HAP-1 (cell line): Measurements from ENCODE around the gene FBXW8.

Experiments
- DNase-seq, 2 experiments: peaks; one replicate each; pipeline ENCODE4 v3.0.0-alpha.2; 2016 to 2020; ENCODE audit warnings: low spot score in 2 of 2
- H3K27me3 ChIP-seq: fragments of 250-450 bp; sonication (Bioruptor Pico); 2 replicates; pipeline ENCODE4 v1.5.1; 2020; ENCODE audit warnings: low read depth, mild to moderate bottlenecking, moderate library complexity
- H3K36me3 ChIP-seq: fragments of 250-450 bp; sonication (Bioruptor Pico); replicated peaks from 2 replicates; pipeline ENCODE4 v1.5.1; 2020; ENCODE audit warnings: mild to moderate bottlenecking
- H3K4me1 ChIP-seq: fragments of 250-450 bp; sonication (Bioruptor Pico); 2 replicates; pipeline ENCODE4 v1.5.1; 2020; ENCODE audit warnings: mild to moderate bottlenecking
- H3K4me3 ChIP-seq: fragments of 250-450 bp; sonication (Bioruptor Pico); 2 replicates; pipeline ENCODE4 v1.5.1; 2020; ENCODE audit warnings: mild to moderate bottlenecking, moderate library complexity
- H3K9me3 ChIP-seq: fragments of 250-450 bp; sonication (Bioruptor Pico); 2 replicates; pipeline ENCODE4 v1.5.1; 2020; ENCODE audit warnings: mild to moderate bottlenecking, moderate library complexity
- in situ Hi-C: fragments of 300-500 bp; cut with MboI; formaldehyde crosslinking; loops from 3 replicates; pipeline ENCODE4 v1.14.3; 2020; ENCODE audit warnings: low sequenced_read_pairs, inconsistent platforms, mixed read lengths

The FBXW8 gene

DNA sequence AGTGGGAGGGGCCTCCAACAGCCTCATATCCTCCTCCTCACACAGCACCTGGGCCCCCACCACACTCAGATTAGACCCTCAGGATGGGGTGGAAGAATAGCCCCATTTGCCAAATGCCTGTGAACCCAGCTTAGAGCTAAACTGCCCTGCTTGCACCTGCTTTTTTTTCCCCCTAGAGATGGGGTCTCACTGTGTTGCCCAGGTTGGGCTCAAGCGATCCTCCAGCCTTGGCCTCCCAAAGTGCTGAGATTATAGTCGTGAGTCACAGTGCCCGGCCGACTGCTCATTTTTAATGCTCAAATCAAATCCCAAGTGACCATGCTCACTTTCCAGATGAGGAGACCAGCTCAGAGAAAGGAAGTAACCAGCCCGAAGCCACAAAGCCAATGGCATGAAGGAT is 161.4 kb downstream of the FBXW8 start:
- Histone ChIP-seq H3K27me3 (no peaks in the 10 kb centered on the region), H3K36me3 (no peaks in the 10 kb centered on the region), H3K4me3 (no peak overlapping the region), H3K4me1 (no peaks in the 10 kb centered on the region), H3K9me3 (no peaks in the 10 kb centered on the region)
- no peak for DNase-seq
- in situ Hi-C loops, result no loop called here

DNA sequence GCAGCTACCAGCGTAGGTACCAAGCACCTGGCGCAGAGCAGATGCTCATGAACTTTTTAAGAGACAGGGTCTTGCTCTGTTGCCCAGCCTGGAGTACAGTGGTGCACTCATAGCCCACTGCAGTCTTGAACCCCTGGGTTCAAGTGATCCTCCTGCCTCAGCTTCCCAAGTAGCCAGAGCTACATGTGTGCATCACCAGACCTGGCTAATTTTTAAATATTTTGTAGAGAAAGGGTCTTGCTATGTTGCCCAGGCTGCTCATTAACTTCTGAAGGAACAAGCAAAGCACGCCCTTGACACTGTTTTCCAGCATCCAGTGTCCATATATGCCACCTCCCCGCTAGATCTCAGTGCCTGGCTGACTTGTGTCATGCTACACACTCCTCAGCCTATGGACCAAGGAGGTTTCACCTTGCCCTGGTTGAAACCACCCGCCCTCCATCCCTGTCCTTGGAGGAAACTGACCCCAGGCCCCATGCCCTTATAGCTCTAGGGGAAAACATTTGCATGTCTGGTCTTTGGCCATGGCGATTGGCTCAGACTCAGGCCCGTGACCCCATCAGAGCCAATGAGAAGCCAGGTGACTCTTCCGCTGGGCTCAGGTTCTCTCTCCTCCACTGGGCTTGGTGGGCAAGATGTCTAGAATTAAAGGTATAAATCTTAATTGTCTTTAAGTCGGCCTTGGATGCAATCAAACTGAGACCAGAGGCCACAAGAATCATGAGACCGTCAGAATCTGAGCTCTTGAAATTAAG is 162.2 kb downstream of the FBXW8 start:
- Histone ChIP-seq H3K4me1 (no peaks in the 10 kb centered on the region), H3K36me3 (no peaks in the 10 kb centered on the region), H3K9me3 (no peaks in the 10 kb centered on the region), H3K4me3 (no peak overlapping the region), H3K27me3 (no peaks in the 10 kb centered on the region)
- DNase-seq, result no peak
- in situ Hi-C loops, result no loop called here

DNA sequence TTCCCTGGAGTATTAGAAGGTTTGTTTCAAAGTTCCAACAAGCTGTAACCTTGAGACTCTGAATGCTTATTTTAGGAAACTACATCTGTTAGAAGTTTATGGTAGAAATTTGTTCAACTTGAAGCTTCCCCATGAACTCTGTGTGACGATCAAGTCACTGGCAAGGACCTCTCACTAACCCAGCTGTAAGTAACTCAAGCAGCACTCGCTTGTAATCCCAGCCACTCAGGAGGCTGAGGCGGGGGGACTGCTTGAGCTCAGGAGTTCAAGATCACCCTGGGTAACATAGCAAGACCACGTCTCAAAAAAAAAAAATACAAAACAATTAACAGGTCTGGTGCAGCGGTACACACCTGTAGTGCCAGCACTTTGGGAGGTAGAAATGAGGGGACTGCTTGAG is 162.9 kb downstream of the FBXW8 start:
- no peak for DNase-seq
- Histone ChIP-seq H3K9me3 (no peaks in the 10 kb centered on the region), H3K27me3 (no peaks in the 10 kb centered on the region), H3K4me3 (no peak overlapping the region), H3K36me3 (no peaks in the 10 kb centered on the region), H3K4me1 (no peaks in the 10 kb centered on the region)
- in situ Hi-C loops, result no loop called here

DNA sequence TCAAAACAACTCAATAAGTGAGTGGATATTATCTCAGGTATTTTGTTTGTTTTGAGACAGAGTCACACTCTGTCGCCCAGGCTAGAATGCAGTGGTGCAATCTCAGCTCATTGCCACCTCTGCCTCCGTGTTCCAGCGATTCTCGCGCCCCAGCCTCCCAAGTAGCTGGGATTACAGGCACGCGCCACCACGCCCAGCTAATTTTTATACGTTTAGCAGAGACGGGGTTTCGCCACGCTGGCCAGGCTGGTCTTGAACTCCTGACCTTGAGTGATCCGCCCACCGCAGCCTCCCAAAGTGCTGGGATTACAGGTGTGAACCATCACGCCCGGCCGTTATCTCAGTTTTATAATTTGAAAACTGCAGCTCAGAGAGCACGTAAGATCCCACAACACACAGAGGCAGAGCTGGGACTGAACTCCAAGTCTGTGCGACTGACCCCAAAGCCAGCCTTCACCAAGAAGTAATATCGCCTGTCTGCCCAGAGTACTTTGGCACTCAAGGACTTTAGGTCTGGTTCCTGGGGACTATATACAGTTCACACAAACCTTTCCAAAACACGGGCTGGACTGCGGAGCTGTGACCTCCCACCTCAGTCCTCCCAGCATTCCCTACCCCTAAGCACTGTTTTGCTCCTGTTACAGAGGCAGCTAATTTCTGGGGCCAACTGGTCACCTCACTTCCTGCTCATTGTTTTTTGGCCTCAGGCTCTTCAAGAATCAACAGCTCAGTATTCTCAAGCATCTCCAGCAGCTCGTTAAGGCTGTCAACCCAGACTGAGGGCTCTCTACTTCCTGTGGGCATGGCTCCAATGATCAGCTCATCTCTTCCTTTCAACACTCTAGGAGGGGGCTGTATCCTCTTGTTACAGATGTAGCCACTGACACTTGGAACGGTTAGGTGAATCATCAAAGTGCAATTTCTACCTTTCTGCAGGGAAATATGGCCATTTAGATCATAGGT is 165.9 kb downstream of the FBXW8 start:
- Histone ChIP-seq H3K36me3 (no peaks in the 10 kb centered on the region), H3K27me3 (no peaks in the 10 kb centered on the region), H3K4me3 (no peak overlapping the region), H3K9me3 (no peaks in the 10 kb centered on the region), H3K4me1 (no peaks in the 10 kb centered on the region)
- no peak for DNase-seq
- in situ Hi-C loops, result no loop called here

DNA sequence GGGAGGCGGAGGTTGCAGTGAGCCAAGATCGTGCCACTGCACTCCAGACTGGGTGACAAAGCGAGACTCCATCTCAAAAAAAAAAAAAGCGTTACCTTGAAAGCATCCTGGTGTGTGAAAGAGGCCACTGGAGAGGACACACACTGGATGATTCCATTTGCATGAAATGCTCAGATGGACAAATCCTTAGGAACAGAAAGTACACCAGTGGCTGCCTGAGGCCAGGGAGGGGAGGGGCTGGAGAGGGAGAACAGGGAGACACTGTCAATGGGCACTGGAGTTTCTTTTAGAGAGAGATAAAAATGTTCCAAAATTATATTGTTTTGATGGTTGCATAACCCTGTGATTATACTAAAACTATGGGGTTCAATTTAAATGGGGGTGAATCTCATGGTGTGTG is 168.7 kb downstream of the FBXW8 start:
- H3K4me3 ChIP-seq, result no peak overlapping the region
- no peaks in the 10 kb centered on the region for H3K9me3 ChIP-seq
- DNase-seq, result no peak
- no peaks in the 10 kb centered on the region for H3K4me1 ChIP-seq
- no peaks in the 10 kb centered on the region for H3K36me3 ChIP-seq
- H3K27me3 ChIP-seq, result no peaks in the 10 kb centered on the region
- in situ Hi-C loops, result no loop called here

DNA sequence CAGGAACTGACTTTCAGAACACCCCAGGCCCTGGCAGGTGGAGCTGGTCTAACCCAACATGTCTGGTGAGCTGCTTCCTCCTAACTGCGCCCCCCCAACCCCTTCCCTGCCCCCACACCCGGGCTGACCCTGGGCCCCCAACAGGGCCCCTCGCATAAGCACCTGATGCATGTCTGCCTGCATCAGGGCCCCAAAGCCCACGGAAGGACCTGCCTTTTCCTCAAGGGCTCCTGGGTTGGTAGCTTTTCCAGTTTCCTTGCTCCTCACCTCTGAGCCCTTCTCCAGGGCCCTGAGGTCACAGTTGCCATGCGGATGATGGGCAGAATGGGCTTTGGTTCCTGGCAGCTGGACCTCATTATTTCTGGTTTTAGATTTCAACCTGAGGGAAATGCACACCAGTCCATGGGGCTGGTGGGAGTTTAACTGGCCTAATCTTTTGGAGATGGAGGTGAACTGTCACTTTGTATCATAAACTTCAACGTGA is 170.0 kb downstream of the FBXW8 start:
- H3K27me3 ChIP-seq, result no peaks in the 10 kb centered on the region
- in situ Hi-C loops, result no loop called here
- H3K4me1 ChIP-seq, result no peaks in the 10 kb centered on the region
- DNase-seq, result no peak
- H3K4me3 ChIP-seq, result no peak overlapping the region
- no peaks in the 10 kb centered on the region for H3K36me3 ChIP-seq
- no peaks in the 10 kb centered on the region for H3K9me3 ChIP-seq
